Psoas muscle (tissue), 8 donors: ENCODE measurements around the gene DGCR2. TPM values are rescaled to one million over a fixed set of nuclear protein-coding genes. Genes with fewer than 3 reads are reported as not detected.

Experiments used
- ATAC-seq, 4 donors: fragments of 200-7000 bp; cut with Tn5 transposase; one replicate each; pipeline ENCODE4 v1.9.1; 2020; ENCODE audit warnings: moderate library complexity in 3 of 4, mild to moderate bottlenecking in 2 of 4
- DNase-seq, 2 donors: peaks; one replicate each; pipeline ENCODE4 v3.0.0-alpha.2; 2020
- H3K27ac ChIP-seq: fragments of 200-600 bp; one replicate; pipeline ENCODE4 v1.8.0; 2022
- H3K27me3 ChIP-seq, 3 donors: fragments of 200-600 bp in 1 of 3; one replicate each; pipeline versions ENCODE4 v1.6.1 to v1.8.0; 2013 to 2022; ENCODE audit warnings: low read length in 2 of 3, mild to moderate bottlenecking in 2 of 3, moderate library complexity in 1 of 3; ENCODE audit not compliant: insufficient read depth in 3 of 3
- H3K36me3 ChIP-seq, 2 donors: fragments of 200-600 bp in 1 of 2; one replicate each; pipeline versions ENCODE4 v1.6.1 to v1.8.0; 2013 to 2022; ENCODE audit warnings: low read depth in 1 of 2, mild to moderate bottlenecking in 1 of 2, moderate library complexity in 1 of 2; ENCODE audit not compliant: insufficient read depth in 1 of 2
- H3K4me1 ChIP-seq: fragments of 200-600 bp; one replicate; pipeline ENCODE4 v1.8.0; 2022
- H3K4me3 ChIP-seq: fragments of 200-600 bp; one replicate; pipeline ENCODE4 v1.8.0; 2022; ENCODE audit warnings: mild to moderate bottlenecking
- H3K9me3 ChIP-seq: fragments of 200-600 bp; one replicate; pipeline ENCODE4 v1.8.0; 2022
- WGBS, 3 donors: extraction: QIAGEN DNeasy Blood & Tissue Kit; methylation state at CpG; one replicate each; pipeline versions ENCODE4 v1.1.6 to v1.1.7; 2013; 5-methylcytosine and 5-hydroxymethylcytosine counted together
- intact Hi-C, 2 donors: fragments of 100-400 bp; cut with DNase I; formaldehyde crosslinking; loops; one replicate each; pipeline versions ENCODE4 v1.11.0 to v1.14.2; 2022
- polyA plus RNA-seq, 3 donors: library from polyadenylated mRNA; stranded (reverse); fragments of 200-250 nt; gene quantifications; one replicate each; pipeline ENCODE4 v1.2.3, GENCODE V29; 2013
- total RNA-seq, 4 donors: library from RNA; stranded (reverse); fragmentation: NEBNext Ultra II Directional in 2 of 4; extraction: Animal tissue kit (Norgen Biotek cat#: 25700) in 2 of 4; gene quantifications; one replicate each; pipeline versions ENCODE4 v1.2.1 to v1.2.4, GENCODE V29; 2021 to 2023
- TF ChIP-seq, protein P1 (sequence below): fragments of 200-600 bp; IDR thresholded peaks from one replicate; pipeline ENCODE4 v1.8.0; 2022; ENCODE audit warnings: antibody characterized with exemption
- donor health status: healthy with polysubstance abuse.
- donor health status: DM: no; HTN: no; CAD: no; lungs with moderate emphysema.
- donor health status: Bipolar disorder and iron deficiency.
- donor health status: healthy.
- donor health status: DM: yes; HTN: yes; CAD: no.
- donor health status: DM: no; HTN: no; CAD: no.
- donor health status: DM: no; HTN: no; CAD: no.
- donor health status: DM: yes; HTN: yes; CAD: no.

DGCR2 gene
- total and polyA plus RNA-seq, 7 donors: 13.1 to 27.6 (median 24.5) TPM

DNA sequence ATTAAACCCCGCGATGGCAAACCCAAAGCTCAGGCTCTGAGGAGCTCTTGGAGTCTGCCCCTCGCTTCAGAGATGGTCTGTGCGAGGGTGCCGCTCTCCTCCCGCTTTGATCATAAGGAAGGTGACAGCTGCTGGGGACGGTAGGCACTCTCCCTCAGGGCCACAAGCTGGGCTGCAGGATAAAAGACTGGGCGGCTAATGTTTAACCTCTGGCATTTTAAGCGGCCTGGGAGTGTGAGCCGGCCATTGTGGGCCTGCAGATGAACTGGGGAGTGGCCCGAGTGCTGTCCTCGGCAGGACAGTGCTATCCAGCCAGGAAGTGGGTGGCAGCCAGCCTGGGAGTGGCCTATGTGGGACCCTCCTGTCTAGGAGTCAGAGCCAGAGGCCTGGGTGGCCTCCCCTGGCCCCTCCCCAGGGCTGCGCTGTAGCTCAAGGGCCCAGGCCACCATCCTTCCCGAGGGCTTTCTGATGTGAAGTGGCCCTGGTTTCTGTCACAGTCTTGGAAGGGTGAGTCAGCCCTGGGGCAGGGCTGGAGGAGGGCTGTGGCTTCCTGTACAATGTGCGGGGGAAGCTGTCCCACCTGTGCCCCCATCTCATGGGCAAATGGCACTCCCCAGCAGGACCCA, 127.4 kb downstream of the DGCR2 start:
- Histone ChIP-seq H3K27me3 (peaks cover 0 to 36% (median 0%) of the 10 kb centered on the region in 3 donors), H3K4me1 (no peaks in the 10 kb centered on the region), H3K36me3 (no peaks in the 10 kb centered on the region), H3K27ac (no peak overlapping the region), H3K9me3 (no peaks in the 10 kb centered on the region), H3K4me3 (no peak overlapping the region)
- WGBS, 3 donors: 49 to 56% (median 55%) methylated on average over 15 of the region's 15 CpGs
- no peak for DNase-seq
- intact Hi-C loops: no loop called here
- TF ChIP-seq, protein P1, sequence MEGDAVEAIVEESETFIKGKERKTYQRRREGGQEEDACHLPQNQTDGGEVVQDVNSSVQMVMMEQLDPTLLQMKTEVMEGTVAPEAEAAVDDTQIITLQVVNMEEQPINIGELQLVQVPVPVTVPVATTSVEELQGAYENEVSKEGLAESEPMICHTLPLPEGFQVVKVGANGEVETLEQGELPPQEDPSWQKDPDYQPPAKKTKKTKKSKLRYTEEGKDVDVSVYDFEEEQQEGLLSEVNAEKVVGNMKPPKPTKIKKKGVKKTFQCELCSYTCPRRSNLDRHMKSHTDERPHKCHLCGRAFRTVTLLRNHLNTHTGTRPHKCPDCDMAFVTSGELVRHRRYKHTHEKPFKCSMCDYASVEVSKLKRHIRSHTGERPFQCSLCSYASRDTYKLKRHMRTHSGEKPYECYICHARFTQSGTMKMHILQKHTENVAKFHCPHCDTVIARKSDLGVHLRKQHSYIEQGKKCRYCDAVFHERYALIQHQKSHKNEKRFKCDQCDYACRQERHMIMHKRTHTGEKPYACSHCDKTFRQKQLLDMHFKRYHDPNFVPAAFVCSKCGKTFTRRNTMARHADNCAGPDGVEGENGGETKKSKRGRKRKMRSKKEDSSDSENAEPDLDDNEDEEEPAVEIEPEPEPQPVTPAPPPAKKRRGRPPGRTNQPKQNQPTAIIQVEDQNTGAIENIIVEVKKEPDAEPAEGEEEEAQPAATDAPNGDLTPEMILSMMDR: no peak
- ATAC-seq: no peak

DNA sequence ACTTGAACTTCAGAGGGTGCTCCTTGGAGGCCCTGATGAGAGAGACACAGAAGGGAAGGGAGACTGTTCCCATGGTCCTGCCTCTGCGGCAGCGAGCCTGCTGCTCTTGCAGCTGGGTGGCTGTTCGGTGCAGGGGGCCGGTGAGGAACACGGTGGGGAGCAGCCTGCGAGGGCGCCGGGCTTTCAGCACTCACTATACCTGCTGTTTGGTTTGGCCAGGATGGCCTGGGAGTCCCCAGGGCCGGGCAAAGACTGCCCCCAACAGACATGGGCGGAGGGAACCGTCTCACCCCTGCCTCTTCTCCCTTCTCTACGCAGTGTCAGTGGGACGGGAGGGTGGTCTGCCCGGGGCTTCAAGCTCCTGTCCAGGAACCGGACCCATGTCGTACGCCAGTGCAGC, 128.2 kb downstream of the DGCR2 start:
- Histone ChIP-seq H3K36me3 (no peaks in the 10 kb centered on the region), H3K27me3 (peaks cover 0 to 36% (median 0%) of the 10 kb centered on the region in 3 donors), H3K27ac (no peak overlapping the region), H3K4me1 (no peaks in the 10 kb centered on the region), H3K9me3 (no peaks in the 10 kb centered on the region), H3K4me3 (no peak overlapping the region)
- TF ChIP-seq, protein P1: no peak
- no peak for ATAC-seq
- WGBS, 3 donors: 85 to 92% (median 86%) methylated on average over 16 to 17 of the region's 17 CpGs
- DNase-seq: no peak
- intact Hi-C loops: no loop called here

DNA sequence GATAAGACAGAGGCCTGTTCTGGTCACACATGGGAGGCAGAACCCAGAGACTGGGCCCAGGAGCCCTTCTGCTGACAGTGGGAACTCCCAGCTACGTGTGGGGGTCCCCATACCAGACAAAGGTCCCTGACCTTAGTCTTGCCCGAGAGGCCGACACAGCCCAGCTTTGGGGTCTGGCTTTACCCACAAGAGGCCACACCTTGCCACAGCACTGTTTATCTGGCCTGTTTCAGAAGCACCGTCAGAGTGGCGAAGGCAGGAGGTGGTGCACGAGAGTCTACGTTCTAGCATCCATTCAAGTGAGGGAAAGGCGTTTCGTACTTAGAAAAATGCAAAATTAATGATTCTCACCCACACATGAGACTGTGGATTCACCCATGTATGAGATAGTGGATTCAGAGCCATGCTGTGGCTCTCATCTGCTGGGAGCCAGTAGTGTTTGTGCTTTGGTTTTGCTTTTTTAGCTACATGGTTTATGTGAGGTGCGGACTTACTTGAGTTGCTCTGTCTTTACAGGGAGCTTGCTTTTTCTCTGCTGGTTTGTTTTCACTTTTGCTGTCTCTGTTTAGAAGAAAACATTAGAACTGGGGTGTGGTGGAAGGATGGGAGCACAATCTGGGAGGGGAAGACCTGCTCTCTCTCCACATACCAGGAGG, 129.5 kb downstream of the DGCR2 start:
- Histone ChIP-seq H3K36me3 (no peaks in the 10 kb centered on the region), H3K27me3 (peaks cover 0 to 33% (median 0%) of the 10 kb centered on the region in 3 donors), H3K4me1 (no peaks in the 10 kb centered on the region), H3K4me3 (no peak overlapping the region), H3K27ac (no peak overlapping the region), H3K9me3 (no peaks in the 10 kb centered on the region)
- intact Hi-C loops: no loop called here
- WGBS, 3 donors: 93 to 95% (median 95%) methylated on average over 10 of the region's 10 CpGs
- no peak for DNase-seq
- TF ChIP-seq, protein P1: no peak
- ATAC-seq: no peak

DNA sequence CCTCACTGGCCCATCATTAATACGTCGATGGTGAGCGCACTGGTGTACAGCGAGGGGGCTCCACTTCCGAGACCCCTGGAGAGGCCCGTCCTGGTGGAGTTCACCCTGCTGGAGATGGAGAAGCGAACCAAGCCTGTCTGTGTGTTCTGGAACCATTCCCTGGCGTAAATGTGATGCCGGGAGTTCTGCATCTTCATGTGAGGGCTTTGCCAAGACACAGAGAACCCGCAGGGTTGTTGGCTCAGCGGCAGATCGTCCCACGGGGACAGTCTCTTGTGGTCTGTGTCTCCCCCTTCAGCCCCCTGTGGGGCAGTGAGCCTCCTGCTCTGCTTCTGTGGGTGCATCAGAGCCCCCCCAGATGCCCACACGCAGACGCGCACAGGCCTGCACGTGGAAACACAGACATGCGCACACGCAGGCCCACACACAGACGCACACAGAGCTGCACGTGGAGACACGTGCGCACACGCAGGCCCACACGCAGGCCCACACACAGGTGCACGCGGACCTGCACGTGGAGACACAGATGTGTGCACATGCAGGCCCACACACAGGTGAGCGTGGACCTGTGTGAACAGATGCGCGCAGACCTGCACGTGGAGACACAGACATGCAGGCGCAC, 130.3 kb downstream of the DGCR2 start:
- no peaks in the 10 kb centered on the region for H3K4me1 ChIP-seq
- H3K36me3 ChIP-seq: no peaks in the 10 kb centered on the region
- no peak overlapping the region for H3K27ac ChIP-seq
- H3K9me3 ChIP-seq: no peaks in the 10 kb centered on the region
- TF ChIP-seq, protein P1: no peak
- peaks cover 0 to 26% (median 0%) of the 10 kb centered on the region in 3 donors for H3K27me3 ChIP-seq
- peak in 1 of 4 donors; percentile 25 for ATAC-seq
- no peak for DNase-seq
- WGBS, 3 donors: 90 to 92% (median 91%) methylated on average over 33 of the region's 33 CpGs
- intact Hi-C loops: no loop called here
- H3K4me3 ChIP-seq: no peak overlapping the region
